Measurements from ENCODE around the gene OR1L6.

DNA sequence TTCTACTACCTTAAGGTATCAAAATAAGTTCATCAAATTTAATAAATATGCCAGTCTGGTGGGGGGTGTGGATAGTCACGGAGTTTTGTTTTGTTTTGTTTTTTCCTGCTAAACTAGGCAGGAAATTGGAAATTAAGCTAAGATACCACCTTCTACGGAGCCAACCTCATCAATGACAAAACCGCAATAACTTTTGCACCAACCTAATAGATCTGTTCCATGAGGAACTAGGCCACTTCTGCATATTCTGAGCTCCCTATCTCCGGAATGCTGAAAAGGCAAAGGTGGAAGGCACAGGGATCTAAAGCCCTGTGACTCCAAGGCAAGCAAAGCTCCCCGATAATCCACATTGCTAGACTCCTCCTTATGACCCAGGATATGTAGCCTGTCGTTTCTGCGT lies 24.1 kb upstream of the OR1L6 start:
- TF ChIP-seq, protein P1, sequence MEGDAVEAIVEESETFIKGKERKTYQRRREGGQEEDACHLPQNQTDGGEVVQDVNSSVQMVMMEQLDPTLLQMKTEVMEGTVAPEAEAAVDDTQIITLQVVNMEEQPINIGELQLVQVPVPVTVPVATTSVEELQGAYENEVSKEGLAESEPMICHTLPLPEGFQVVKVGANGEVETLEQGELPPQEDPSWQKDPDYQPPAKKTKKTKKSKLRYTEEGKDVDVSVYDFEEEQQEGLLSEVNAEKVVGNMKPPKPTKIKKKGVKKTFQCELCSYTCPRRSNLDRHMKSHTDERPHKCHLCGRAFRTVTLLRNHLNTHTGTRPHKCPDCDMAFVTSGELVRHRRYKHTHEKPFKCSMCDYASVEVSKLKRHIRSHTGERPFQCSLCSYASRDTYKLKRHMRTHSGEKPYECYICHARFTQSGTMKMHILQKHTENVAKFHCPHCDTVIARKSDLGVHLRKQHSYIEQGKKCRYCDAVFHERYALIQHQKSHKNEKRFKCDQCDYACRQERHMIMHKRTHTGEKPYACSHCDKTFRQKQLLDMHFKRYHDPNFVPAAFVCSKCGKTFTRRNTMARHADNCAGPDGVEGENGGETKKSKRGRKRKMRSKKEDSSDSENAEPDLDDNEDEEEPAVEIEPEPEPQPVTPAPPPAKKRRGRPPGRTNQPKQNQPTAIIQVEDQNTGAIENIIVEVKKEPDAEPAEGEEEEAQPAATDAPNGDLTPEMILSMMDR (conservative IDR thresholded peaks at IDR 0.05; ENCODE audit: low read depth, low read length), result no peak
- TF ChIP-seq EZH2 (IDR thresholded peaks at IDR 0.05; ENCODE audit: borderline replicate concordance, low read depth, low read length, poor library complexity, severe bottlenecking), result no peak
